H9 (cell line): Measurements from ENCODE around the gene MAST2. TPM values are rescaled to one million over a fixed set of nuclear protein-coding genes. Genes with fewer than 3 reads are reported as not detected.
A peak's percentile ranks its signal among the peaks of the same experiment; 100 is the strongest.

ENCODE experiments used
- DNase-seq: peaks from one replicate; pipeline ENCODE4 v3.0.0-alpha.2; 2017
- H2AFZ ChIP-seq: one replicate; pipeline ENCODE4 v1.6.1; 2013; ENCODE audit warnings: mild to moderate bottlenecking, low read length, control low read depth, moderate library complexity
- H2AK5ac ChIP-seq: 2 replicates; pipeline ENCODE4 v1.6.1; 2013; ENCODE audit warnings: low read length, control low read depth, mixed read lengths; ENCODE audit not compliant: insufficient read length
- H2BK120ac ChIP-seq: one replicate; pipeline ENCODE4 v1.6.1; 2013; ENCODE audit warnings: low read depth, mild to moderate bottlenecking, low read length, control low read depth, inconsistent platforms; ENCODE audit not compliant: poor library complexity, severe bottlenecking
- H2BK12ac ChIP-seq: 2 replicates; pipeline ENCODE4 v1.6.1; 2013; ENCODE audit warnings: low read length, control low read depth, mixed read lengths, low read depth; ENCODE audit not compliant: insufficient read length
- H2BK15ac ChIP-seq: 2 replicates; pipeline ENCODE4 v1.6.1; 2013; ENCODE audit warnings: low read depth, low read length, control low read depth
- H2BK20ac ChIP-seq: one replicate; pipeline ENCODE4 v1.6.1; 2013; ENCODE audit warnings: low read depth, mild to moderate bottlenecking, low read length, control low read depth, inconsistent platforms; ENCODE audit not compliant: poor library complexity, severe bottlenecking
- H2BK5ac ChIP-seq: 2 replicates; pipeline ENCODE4 v1.6.1; 2013; ENCODE audit warnings: low read length, control low read depth, mixed read lengths; ENCODE audit not compliant: insufficient read length
- H3K14ac ChIP-seq: 2 replicates; pipeline ENCODE4 v1.6.1; 2013; ENCODE audit warnings: low read length, control low read depth; ENCODE audit not compliant: insufficient read depth
- H3K18ac ChIP-seq: 2 replicates; pipeline ENCODE4 v1.6.1; 2013; ENCODE audit warnings: low read depth, mild to moderate bottlenecking, mixed read lengths, low read length, control low read depth; ENCODE audit not compliant: insufficient read length
- H3K23ac ChIP-seq: 2 replicates; pipeline ENCODE4 v1.6.1; 2013; ENCODE audit warnings: low read length, control low read depth, mixed read lengths, low read depth; ENCODE audit not compliant: insufficient read length
- H3K23me2 ChIP-seq: 2 replicates; pipeline ENCODE4 v1.6.1; 2013; ENCODE audit warnings: low read depth, mild to moderate bottlenecking, mixed read lengths, low read length, control low read depth; ENCODE audit not compliant: insufficient read length, poor library complexity, severe bottlenecking
- H3K27ac ChIP-seq: 2 replicates; pipeline ENCODE4 v1.5.1; 2013; ENCODE audit warnings: low read length, control low read depth, mixed read lengths, low read depth; ENCODE audit not compliant: insufficient read length
- H3K27me3 ChIP-seq: 2 replicates; pipeline ENCODE4 v1.6.1; 2013; ENCODE audit warnings: low read length, control low read depth, inconsistent platforms; ENCODE audit not compliant: insufficient read depth
- H3K4ac ChIP-seq: 2 replicates; pipeline ENCODE4 v1.6.1; 2013; ENCODE audit warnings: low read depth, mild to moderate bottlenecking, control low read depth, inconsistent platforms, low read length, moderate library complexity
- H3K4me1 ChIP-seq: 2 replicates; pipeline ENCODE4 v1.6.1; 2013; ENCODE audit warnings: low read length, control low read depth, inconsistent platforms; ENCODE audit not compliant: insufficient read depth
- H3K4me2 ChIP-seq: 2 replicates; pipeline ENCODE4 v1.6.1; 2013; ENCODE audit warnings: low read length, control low read depth, mixed read lengths; ENCODE audit not compliant: insufficient read length, insufficient read depth
- H3K56ac ChIP-seq: 2 replicates; pipeline ENCODE4 v1.6.1; 2013; ENCODE audit warnings: low read depth, mild to moderate bottlenecking, mixed read lengths, low read length, control low read depth; ENCODE audit not compliant: insufficient read length
- H3K79me1 ChIP-seq: 2 replicates; pipeline ENCODE4 v1.6.1; 2013; ENCODE audit warnings: low read depth, mild to moderate bottlenecking, moderate library complexity, low read length, control low read depth, inconsistent platforms; ENCODE audit not compliant: insufficient read depth, poor library complexity, severe bottlenecking
- H3K79me2 ChIP-seq: 2 replicates; pipeline ENCODE4 v1.6.1; 2013; ENCODE audit warnings: low read length, control low read depth, inconsistent platforms; ENCODE audit not compliant: insufficient read depth
- H3K9ac ChIP-seq: 2 replicates; pipeline ENCODE4 v1.6.1; 2013; ENCODE audit warnings: low read length, control low read depth, mixed read lengths; ENCODE audit not compliant: insufficient read length; ENCODE audit errors: extremely low read depth
- H3K9me3 ChIP-seq: one replicate; pipeline ENCODE4 v1.6.1; 2013; ENCODE audit warnings: low read depth, low read length, inconsistent platforms; ENCODE audit not compliant: control insufficient read depth
- H3T11ph ChIP-seq: one replicate; pipeline ENCODE4 v1.6.1; 2013; ENCODE audit warnings: mild to moderate bottlenecking, low read length, control low read depth, inconsistent platforms
- H4K20me1 ChIP-seq: one replicate; pipeline ENCODE4 v1.6.1; 2013; ENCODE audit not compliant: control insufficient read depth, insufficient read length, insufficient read depth
- H4K5ac ChIP-seq: 2 replicates; pipeline ENCODE4 v1.6.1; 2013; ENCODE audit warnings: low read depth, mild to moderate bottlenecking, mixed read lengths, low read length, control low read depth; ENCODE audit not compliant: insufficient read length
- H4K8ac ChIP-seq: replicated peaks from 2 replicates; pipeline ENCODE4 v1.6.1; 2013; ENCODE audit warnings: low read length, control low read depth, mixed read lengths, low read depth; ENCODE audit not compliant: insufficient read length
- H4K91ac ChIP-seq: 2 replicates; pipeline ENCODE4 v1.6.1; 2013; ENCODE audit warnings: low read depth, mild to moderate bottlenecking, moderate library complexity, mixed read lengths, low read length, control low read depth; ENCODE audit not compliant: insufficient read length
- H3K27ac Mint-ChIP-seq, 3 experiments: 2 replicates in 2 of 3; 3 replicates in 1 of 3; pipeline ENCODE4 v1.8.0; 2020 to 2021; ENCODE audit warnings: mixed read lengths in 3 of 3, mild to moderate bottlenecking in 1 of 3, moderate library complexity in 1 of 3
- H3K27me3 Mint-ChIP-seq: 2 replicates; pipeline ENCODE4 v1.8.0; 2021; ENCODE audit warnings: low read depth, mild to moderate bottlenecking, moderate library complexity, mixed read lengths
- H3K36me3 Mint-ChIP-seq, 3 experiments: 2 replicates in 2 of 3; 3 replicates in 1 of 3; pipeline ENCODE4 v1.8.0; 2020 to 2021; ENCODE audit warnings: low read depth in 3 of 3, mixed read lengths in 3 of 3; ENCODE audit not compliant: insufficient read depth in 1 of 3
- H3K4me1 Mint-ChIP-seq, 2 experiments: 2 replicates each; pipeline ENCODE4 v1.8.0; 2020; ENCODE audit warnings: mixed read lengths in 2 of 2
- H3K4me3 Mint-ChIP-seq, 2 experiments: 2 replicates in 1 of 2; 3 replicates in 1 of 2; pipeline ENCODE4 v1.8.0; 2020 to 2021; ENCODE audit warnings: mild to moderate bottlenecking in 2 of 2, mixed read lengths in 2 of 2, moderate library complexity in 1 of 2
- H3K9me3 Mint-ChIP-seq, 2 experiments: 2 replicates in 1 of 2; 3 replicates in 1 of 2; pipeline ENCODE4 v1.8.0; 2020; ENCODE audit warnings: mild to moderate bottlenecking in 2 of 2, mixed read lengths in 2 of 2, moderate library complexity in 1 of 2
- CTCF ChIP-seq: fragments of 200-600 bp; sonication (generic); conservative IDR thresholded peaks from 3 replicates; pipeline ENCODE4 v1.8.0; 2021; ENCODE audit warnings: antibody characterized with exemption, mild to moderate bottlenecking
- WGBS: extraction: QIAGEN DNeasy Blood & Tissue Kit; methylation state at CpG from one replicate; pipeline ENCODE4 v1.1.7; 2013; ENCODE audit warnings: missing lambda C conversion rate, low lambda C conversion rate, mixed read lengths; ENCODE audit not compliant: insufficient read length; ENCODE audit errors: extremely low coverage; 5-methylcytosine and 5-hydroxymethylcytosine counted together
- total RNA-seq: library from RNA; stranded (reverse); gene quantifications from 2 replicates; pipeline ENCODE4 v1.2.1, GENCODE V29; 2021

The MAST2 gene
- total RNA-seq, 1 experiment from 2014 or later = 28.8 TPM

GRCh38 chr1:45913731-45914501 is 110.5 kb downstream of the MAST2 start:
- WGBS = no CpG with 5 or more reads among the region's 4 CpGs
- Histone ChIP-seq H2BK120ac (no peak overlapping the region), H2BK20ac (no peak overlapping the region), H3K27ac (no peak overlapping the region), H3K56ac (no peak overlapping the region), H3K23ac (no peak overlapping the region), H2BK15ac (no peak overlapping the region), H3T11ph (no peak overlapping the region), H3K4ac (no peak overlapping the region), H3K79me2 (no peaks in the 10 kb centered on the region), H4K8ac (no peak overlapping the region), H2AK5ac (no peak overlapping the region), H3K4me2 (peak overlapping the region; percentile 20), H2AFZ (no peak overlapping the region), H3K9me3 (no peaks in the 10 kb centered on the region), H4K91ac (no peak overlapping the region), H2BK12ac (no peak overlapping the region), H3K79me1 (peaks cover 8% of the 10 kb centered on the region), H3K23me2 (no peaks in the 10 kb centered on the region), H3K14ac (no peak overlapping the region; the same call in 1 of the 2 replicates), H3K9ac (no peak overlapping the region), H3K27me3 (no peaks in the 10 kb centered on the region), H3K18ac (no peak overlapping the region), H4K5ac (no peak overlapping the region), H3K4me1 (peaks cover 5% of the 10 kb centered on the region; the same call in 1 of the 2 replicates), H4K20me1 (no peaks in the 10 kb centered on the region), H2BK5ac (no peak overlapping the region)
- H3K36me3 Mint-ChIP-seq = 0 out of 7 replicates have a peak, but pooled peaks cover 0 to 4% (median 2%) of the 10 kb centered on the region in 3 experiments
- H3K9me3 Mint-ChIP-seq = no peaks in the 10 kb centered on the region
- H3K4me3 Mint-ChIP-seq = no peak overlapping the region
- no peaks in the 10 kb centered on the region for H3K27me3 Mint-ChIP-seq
- TF ChIP-seq CTCF = no peak
- peak overlapping the region in 1 of 3 experiments; percentile 54; a peak in 2 of 7 replicates for H3K27ac Mint-ChIP-seq
- DNase-seq = no peak
- peaks cover 23 to 32% of the 10 kb centered on the region in 2 experiments for H3K4me1 Mint-ChIP-seq
